NT2/D1 (cell line): Measurements from ENCODE around the gene KRT76.

Experiments used
- SUZ12 ChIP-seq: IDR thresholded peaks from 2 replicates; pipeline ENCODE4 v1.6.1; 2011; ENCODE audit not compliant: insufficient read length, insufficient read depth; ENCODE audit errors: extremely low read depth
- YY1 ChIP-seq: IDR thresholded peaks from 2 replicates; pipeline ENCODE4 v1.6.1; 2011; ENCODE audit not compliant: insufficient read length, insufficient read depth
- ZNF274 ChIP-seq: IDR thresholded peaks from 2 replicates; pipeline ENCODE4 v1.6.1; 2011; ENCODE audit warnings: mild to moderate bottlenecking, low read depth, low read length

GRCh38 chr12:52824741-52825410 lies 47.7 kb upstream of the KRT76 start:
- TF ChIP-seq ZNF274 (no peak), SUZ12 (no peak), YY1 (no peak)
